PC-3 (cell line): ENCODE data around the gene FAM120B. TPM values are rescaled to one million over a fixed set of nuclear protein-coding genes. Genes with fewer than 3 reads are reported as not detected.
"Not testable (repeated sequence)": the region's sequence is repeated elsewhere in the genome, so short reads cannot be mapped to it uniquely, and the experiment has no call there.

Experiments
- ATAC-seq: fragments of 200-7000 bp; cut with Tn5 transposase; 2 replicates; pipeline ENCODE4 v1.9.1; 2020; ENCODE audit warnings: mild to moderate bottlenecking, moderate library complexity
- BruUV-seq: library from RNA; stranded (reverse); fragments of 400-500 nt; replicated peaks from 2 replicates; lab custom pipeline; 2021; lab: Mats Ljungman, UMichigan
- CTCF ChIA-PET: fragments of 300-600 bp; sonication (Branson Sonifier 250); formaldehyde crosslinking; loops from one replicate; lab custom pipeline; 2022; ENCODE audit warnings: antibody characterized with exemption; lab: Charles Lee
- POLR2A ChIA-PET: fragments of 300-600 bp; sonication (Branson Sonifier 250); formaldehyde crosslinking; loops from one replicate; lab custom pipeline; 2022; ENCODE audit warnings: antibody characterized with exemption; ENCODE audit not compliant: unreplicated experiment; lab: Charles Lee
- DNase-seq: peaks from one replicate; pipeline ENCODE4 v3.0.0-alpha.2; 2015
- H2AFZ ChIP-seq: fragments of 300-600 bp; sonication (generic); 2 replicates; pipeline ENCODE4 v1.6.0; 2016; ENCODE audit warnings: antibody characterized with exemption, low read length
- H3F3A ChIP-seq: fragments of 300-600 bp; sonication (generic); one replicate; pipeline ENCODE4 v1.6.0; 2017; ENCODE audit warnings: antibody characterized with exemption, low read length, control low read depth, mild to moderate bottlenecking; ENCODE audit not compliant: unreplicated experiment
- H3K27ac ChIP-seq: fragments of 300-600 bp; sonication (generic); 2 replicates; pipeline ENCODE4 v1.5.1; 2016; ENCODE audit warnings: mild to moderate bottlenecking, low read length
- H3K27me3 ChIP-seq: fragments of 300-600 bp; sonication (generic); 2 replicates; pipeline ENCODE4 v1.6.1; 2016; ENCODE audit warnings: low read length, mixed read lengths
- H3K36me3 ChIP-seq: fragments of 300-600 bp; sonication (generic); 2 replicates; pipeline ENCODE4 v1.6.1; 2016; ENCODE audit warnings: low read depth, mixed run types, low read length, mixed read lengths
- H3K4me1 ChIP-seq: fragments of 300-600 bp; sonication (generic); 2 replicates; pipeline ENCODE4 v1.5.1; 2016; ENCODE audit warnings: low read length; ENCODE audit not compliant: insufficient read depth
- H3K4me2 ChIP-seq: fragments of 300-600 bp; sonication (generic); 2 replicates; pipeline ENCODE4 v1.6.0; 2016; ENCODE audit warnings: low read length
- H3K4me3 ChIP-seq: fragments of 300-600 bp; sonication (generic); 2 replicates; pipeline ENCODE4 v1.5.1; 2016; ENCODE audit warnings: mild to moderate bottlenecking, low read length, mixed read lengths
- H3K79me2 ChIP-seq: fragments of 300-600 bp; sonication (generic); 2 replicates; pipeline ENCODE4 v1.6.1; 2017; ENCODE audit warnings: low read length, mixed read lengths
- H3K9ac ChIP-seq: fragments of 300-600 bp; sonication (generic); 2 replicates; pipeline ENCODE4 v1.6.0; 2016; ENCODE audit warnings: mild to moderate bottlenecking, low read length
- H3K9me2 ChIP-seq: fragments of 300-600 bp; sonication (generic); replicated peaks from 2 replicates; pipeline ENCODE4 v1.6.1; 2016; ENCODE audit warnings: mixed run types, low read length, mixed read lengths
- H3K9me3 ChIP-seq: fragments of 300-600 bp; sonication (generic); 2 replicates; pipeline ENCODE4 v1.6.1; 2016; ENCODE audit warnings: low read length, mixed read lengths
- H4K20me1 ChIP-seq: fragments of 300-600 bp; sonication (generic); 2 replicates; pipeline ENCODE4 v1.6.1; 2016; ENCODE audit warnings: low read length, mixed read lengths
- CTCF ChIP-seq: fragments of 300-600 bp; sonication (generic); conservative IDR thresholded peaks from 2 replicates; pipeline ENCODE4 v1.5.1; 2017; ENCODE audit warnings: antibody characterized with exemption, low read depth, mild to moderate bottlenecking, low read length
- EZH2 ChIP-seq: fragments of 300-600 bp; sonication (generic); IDR thresholded peaks from one replicate; pipeline ENCODE4 v1.6.1; 2017; ENCODE audit warnings: antibody characterized with exemption, mild to moderate bottlenecking, low read length; ENCODE audit not compliant: unreplicated experiment
- EZH2phosphoT487 ChIP-seq: fragments of 300-600 bp; sonication (generic); IDR thresholded peaks from 2 replicates; pipeline ENCODE4 v1.6.1; 2018; ENCODE audit warnings: mild to moderate bottlenecking, antibody characterized with exemption, low read length, borderline replicate concordance
- intact Hi-C: fragments of 100-400 bp; cut with micrococcal nuclease; formaldehyde crosslinking; loops from 2 replicates; pipeline ENCODE4 v1.9.0; 2023
- total RNA-seq: library from RNA; depleted of rRNA; stranded (reverse); fragments of >200 nt; gene quantifications from 2 replicates; pipeline ENCODE4 v1.2.3, GENCODE V29; 2014

FAM120B gene
- total RNA-seq, 1 experiment from 2014 or later = 8.7 TPM

GRCh38 chr6:170264086-170264485, 42.5 kb upstream of the FAM120B start:
- no peaks in the 10 kb centered on the region for H3K79me2 ChIP-seq
- no peak overlapping the region for H3K27ac ChIP-seq
- no peak overlapping the region for H3K4me2 ChIP-seq
- no TSS peak for BruUV-seq
- H3K27me3 ChIP-seq = no peaks in the 10 kb centered on the region
- H2AFZ ChIP-seq = no peak overlapping the region
- H3K4me3 ChIP-seq = no peak overlapping the region
- ChIA-PET POLR2A (no interaction called here), CTCF (no interaction called here)
- no peaks in the 10 kb centered on the region for H3K9me3 ChIP-seq
- TF ChIP-seq CTCF = no peak
- no peak for TF ChIP-seq EZH2
- TF ChIP-seq EZH2phosphoT487 = no peak
- no peaks in the 10 kb centered on the region for H3K36me3 ChIP-seq
- H3K4me1 ChIP-seq = peaks cover 10% of the 10 kb centered on the region
- ATAC-seq = no peak
- H3K9ac ChIP-seq = no peak overlapping the region
- no peaks in the 10 kb centered on the region for H3F3A ChIP-seq
- no peaks in the 10 kb centered on the region for H4K20me1 ChIP-seq
- DNase-seq = no peak
- intact Hi-C loops = no loop called here
- no peaks in the 10 kb centered on the region for H3K9me2 ChIP-seq

- CTCF ChIA-PET, H3K9me3 ChIP-seq, ATAC-seq: not testable (repeated sequence)
Observed at GRCh38 chr6:170264644-170265043, 41.9 kb upstream of the FAM120B start.

GRCh38 chr6:170265655-170266054, 40.9 kb upstream of the FAM120B start:
- H2AFZ ChIP-seq = peak overlapping the region; percentile 81
- ChIA-PET CTCF (interaction anchor here (1.0 kb wide), 1 partner anchor 26 kb away, joined by 3 read pairs; no protein-coding TSS in a partner anchor), POLR2A (no interaction called here)
- TF ChIP-seq EZH2phosphoT487 (no peak), EZH2 (no peak), CTCF (no peak)
- peaks cover 10% of the 10 kb centered on the region for H3K4me1 ChIP-seq
- intact Hi-C loops = no loop called here
- no peaks in the 10 kb centered on the region for H3K79me2 ChIP-seq
- no peaks in the 10 kb centered on the region for H3K27me3 ChIP-seq
- no peaks in the 10 kb centered on the region for H3K9me3 ChIP-seq
- peak; percentile 7 for DNase-seq
- BruUV-seq = no TSS peak
- no peaks in the 10 kb centered on the region for H3K36me3 ChIP-seq
- H3K4me2 ChIP-seq = peak overlapping the region; percentile 85
- peak overlapping the region; percentile 51; the same call in 1 of the 2 replicates for H3K4me3 ChIP-seq
- peak; percentile 66 for ATAC-seq
- no peaks in the 10 kb centered on the region for H3K9me2 ChIP-seq
- H3K27ac ChIP-seq = no peak overlapping the region
- no peaks in the 10 kb centered on the region for H4K20me1 ChIP-seq
- no peaks in the 10 kb centered on the region for H3F3A ChIP-seq
- H3K9ac ChIP-seq = no peak overlapping the region

More at GRCh38 chr6:170264644-170265043, 41.9 kb upstream of the FAM120B start:
- H3K27ac ChIP-seq, H2AFZ ChIP-seq, H3K4me2 ChIP-seq, H4K20me1 ChIP-seq, H3F3A ChIP-seq, H3K4me1 ChIP-seq, H3K27me3 ChIP-seq, intact Hi-C loops, H3K9ac ChIP-seq, H3K79me2 ChIP-seq, DNase-seq, BruUV-seq, POLR2A ChIA-PET, H3K4me3 ChIP-seq, H3K36me3 ChIP-seq, H3K9me2 ChIP-seq: not testable (repeated sequence)
